NCI-H187 (cell line): ENCODE data around the gene NSRP1.
"Not testable (repeated sequence)": the region's sequence is repeated elsewhere in the genome, so short reads cannot be mapped to it uniquely, and the experiment has no call there.

Experiments used
- DNase-seq, 2 experiments: peaks; one replicate each; lab custom pipeline; 2025; lab: John Stamatoyannopoulos, UW

The NSRP1 gene

DNA sequence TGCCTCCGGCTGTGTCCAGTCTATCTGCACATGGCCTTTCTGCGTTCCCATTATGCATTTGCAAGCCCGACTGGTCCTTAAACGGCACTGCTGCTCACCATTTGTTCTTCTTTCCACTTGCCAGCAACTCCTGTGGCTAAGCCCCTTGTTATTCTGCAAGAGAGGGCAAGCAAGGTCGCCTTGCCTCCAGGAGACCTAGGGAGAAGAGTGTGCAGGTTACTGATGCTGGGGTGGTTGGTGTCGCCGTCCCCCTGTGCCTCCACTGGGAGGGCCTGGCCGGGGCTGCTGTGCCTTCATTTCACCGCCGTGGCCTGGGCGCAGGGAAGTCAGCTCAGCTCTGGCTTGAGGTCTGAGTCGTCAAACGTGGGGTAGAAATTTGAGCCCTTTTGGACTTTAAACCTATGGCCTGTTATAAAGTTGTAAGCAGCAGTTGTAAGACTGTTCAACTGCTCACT lies 106.1 kb downstream of the NSRP1 start:
- no peak for DNase-seq

DNA sequence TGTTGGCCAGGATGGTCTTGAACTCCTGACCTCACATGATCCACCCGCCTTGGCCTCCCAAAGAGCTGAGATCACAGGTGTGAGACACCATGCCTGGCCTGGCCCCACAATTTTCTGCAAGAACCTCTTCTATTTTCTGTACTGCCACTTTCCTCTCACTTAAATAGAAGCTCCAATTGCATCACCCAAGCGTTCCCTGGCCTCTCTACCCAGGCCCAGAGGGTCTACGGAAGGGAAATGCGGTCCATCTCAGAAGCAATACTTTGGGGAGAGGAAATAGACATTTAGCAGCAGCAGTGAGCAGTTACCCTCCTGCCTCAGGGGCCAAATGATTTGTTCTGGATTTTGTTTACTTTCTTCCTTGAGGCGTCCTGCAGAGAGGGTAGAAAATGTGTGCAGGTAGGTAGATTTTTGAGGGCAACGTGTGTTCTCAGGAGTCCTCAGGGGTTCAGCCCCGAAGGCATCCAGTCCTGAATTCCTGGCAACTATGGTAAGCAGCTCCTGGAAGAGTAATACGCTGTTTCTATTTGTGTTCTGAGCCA lies 107.9 kb downstream of the NSRP1 start:
- no peak for DNase-seq

- no peak for DNase-seq
Measured at GRCh38 chr17:30225112-30225511, 108.5 kb downstream of the NSRP1 start.

GRCh38 chr17:30225919-30226553 lies 109.4 kb downstream of the NSRP1 start:
- no peak for DNase-seq

- no peak for DNase-seq
Measured at GRCh38 chr17:30226878-30227277, 110.3 kb downstream of the NSRP1 start.

DNA sequence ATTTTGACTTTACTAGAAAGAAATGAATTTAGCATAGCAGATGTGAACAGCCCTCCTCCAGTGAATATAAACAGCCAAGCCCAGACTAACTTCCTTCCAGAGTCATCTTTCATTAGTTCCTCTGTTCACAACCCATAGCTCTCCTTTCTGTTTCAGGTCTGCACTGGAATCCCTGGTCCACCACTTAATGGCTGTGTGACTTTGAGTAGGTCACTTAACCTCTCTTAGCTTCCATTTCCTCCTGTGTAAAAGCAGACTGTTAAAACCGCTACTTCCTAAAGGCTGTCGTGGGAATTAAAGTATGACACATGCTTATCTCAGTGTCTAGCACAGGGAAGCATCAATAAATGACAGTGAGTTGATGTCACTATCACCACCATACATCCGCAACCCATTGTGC lies 111.4 kb downstream of the NSRP1 start:
- no peak for DNase-seq

GRCh38 chr17:30229012-30229411 lies 112.4 kb downstream of the NSRP1 start:
- DNase-seq, result no peak

DNA sequence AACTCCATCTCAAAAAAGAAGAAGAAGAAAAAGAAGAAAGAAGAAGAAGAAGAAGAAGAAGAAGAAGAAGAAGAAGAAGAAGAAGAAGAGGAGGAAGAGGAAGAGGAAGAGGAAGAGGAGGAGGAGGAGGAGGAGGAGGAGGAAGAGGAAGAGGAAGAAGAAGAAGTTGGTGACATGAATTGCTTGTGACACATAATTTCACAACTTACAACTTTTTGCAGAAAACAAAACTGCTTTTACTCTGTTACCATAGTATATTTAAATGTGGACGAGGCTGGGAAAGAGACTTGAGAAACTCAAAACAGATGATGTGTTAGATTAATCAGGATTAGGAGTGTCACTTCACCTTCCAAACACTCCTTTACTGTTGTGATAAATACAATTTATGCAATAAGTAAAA lies 113.4 kb downstream of the NSRP1 start:
- not testable (repeated sequence) for DNase-seq

DNA sequence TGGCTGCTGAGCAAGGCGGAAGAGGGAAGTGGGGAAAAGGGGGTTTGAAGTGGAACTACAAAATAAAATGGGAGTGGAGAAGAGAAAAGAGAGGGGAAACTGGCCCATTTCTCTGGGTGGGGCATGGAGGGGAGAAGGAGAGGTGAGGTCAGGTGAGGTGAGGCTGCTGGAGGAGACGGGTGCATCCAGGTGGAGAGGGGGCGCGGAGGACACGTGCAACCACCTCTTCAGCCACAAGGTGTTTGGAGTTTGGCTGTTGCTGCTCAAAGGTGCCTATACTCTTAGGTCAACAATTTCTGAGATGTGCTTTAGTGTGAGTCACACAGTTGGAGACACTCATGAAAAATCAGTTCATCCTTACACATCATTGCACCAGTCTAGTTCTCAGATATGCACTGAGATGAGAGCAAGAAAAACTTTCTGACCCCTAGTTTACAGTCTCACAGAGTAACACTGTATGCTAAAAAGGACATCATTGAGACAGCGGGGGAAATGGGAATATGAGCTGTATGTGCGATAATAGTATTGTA lies 114.0 kb downstream of the NSRP1 start:
- DNase-seq, result no peak

DNA sequence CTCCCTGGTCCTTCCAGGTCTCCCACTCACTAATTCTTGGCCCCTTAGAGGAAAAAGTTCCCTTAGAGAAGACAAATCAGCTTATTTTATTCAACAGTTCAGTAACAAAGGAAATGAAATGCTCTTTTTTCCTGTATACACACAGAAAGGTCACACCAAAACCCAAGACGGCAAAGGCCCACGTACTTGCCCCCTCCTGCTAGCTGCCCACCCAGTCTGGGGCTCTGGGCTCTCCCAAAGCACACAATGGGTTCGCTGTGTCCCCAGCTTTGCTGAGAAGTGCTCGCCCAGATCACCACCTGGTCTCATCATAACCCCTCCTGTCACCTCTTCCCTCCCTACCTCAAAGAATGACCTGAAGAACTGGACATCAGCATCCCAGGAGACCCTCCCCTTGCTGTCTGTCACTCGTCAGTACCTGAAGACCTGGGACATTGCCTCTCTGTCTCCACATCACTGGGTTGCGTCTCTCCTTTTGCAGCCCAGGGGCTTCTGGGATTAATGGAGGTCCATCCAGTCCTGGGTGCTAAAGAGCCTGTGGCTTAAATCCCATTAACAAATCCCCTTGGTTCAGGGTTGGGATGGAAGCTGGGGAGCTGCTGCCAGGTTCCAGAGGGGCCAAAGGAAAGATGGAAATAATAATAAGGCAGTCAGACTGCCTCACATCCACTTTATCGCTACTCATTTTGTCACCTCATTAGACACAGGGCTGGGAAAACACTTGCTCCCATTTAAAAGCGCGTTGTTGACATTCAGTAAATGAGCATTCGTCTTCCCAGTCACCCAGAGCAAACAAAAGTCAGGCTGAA lies 115.6 kb downstream of the NSRP1 start:
- DNase-seq, result no peak

DNA sequence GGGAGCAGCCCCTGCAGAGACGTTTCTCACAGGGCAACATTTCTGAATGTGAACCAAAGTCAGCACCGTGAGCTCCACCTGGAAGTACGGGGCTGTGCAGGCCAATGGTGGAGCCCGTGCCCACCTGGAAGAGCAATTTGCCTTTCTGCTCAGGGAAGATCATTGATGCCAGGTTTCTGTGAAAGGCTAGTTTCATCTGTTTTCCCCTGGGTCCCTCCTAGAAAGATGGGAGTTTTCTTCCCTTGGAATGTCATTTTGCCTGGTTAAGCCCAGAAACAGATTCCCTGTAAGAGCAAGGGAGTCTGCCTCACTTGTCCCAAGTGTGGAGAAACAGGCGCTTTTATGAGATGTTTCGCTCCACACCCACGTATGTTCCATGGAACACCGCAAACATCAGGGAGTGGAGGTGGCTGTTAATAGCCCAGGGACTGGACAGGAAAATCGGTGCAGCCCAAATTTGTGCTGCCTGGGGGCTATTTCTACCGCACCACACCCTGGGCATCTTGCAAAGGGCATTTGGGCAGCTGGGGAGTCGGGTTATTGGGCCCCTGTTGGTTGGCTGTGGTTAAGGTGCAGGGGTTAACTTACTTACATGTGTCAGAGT lies 116.3 kb downstream of the NSRP1 start:
- DNase-seq, result no peak

DNA sequence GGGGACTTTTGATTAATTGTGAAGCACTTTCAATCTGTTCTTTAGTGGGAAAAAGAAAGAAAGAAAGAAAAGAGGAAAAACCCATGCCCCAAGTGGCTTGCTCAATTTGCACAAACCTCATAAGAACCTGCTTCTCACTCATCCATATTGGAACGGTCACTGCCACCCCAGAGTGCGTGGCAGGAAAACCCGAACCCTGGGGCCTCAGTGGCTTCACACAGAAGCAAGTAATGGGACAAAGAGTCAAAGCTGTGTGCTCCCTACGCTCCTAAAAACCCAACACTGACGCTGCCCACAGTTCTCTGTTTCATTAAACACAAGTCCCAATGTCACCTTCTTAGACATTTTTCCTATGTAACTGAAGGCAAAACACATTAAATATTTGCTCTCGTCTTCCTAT lies 117.7 kb downstream of the NSRP1 start:
- DNase-seq, result no peak

- DNase-seq, result peak; percentile 10 to 16
Measured at GRCh38 chr17:30234964-30235363, 118.3 kb downstream of the NSRP1 start.

- DNase-seq, result no peak
Measured at GRCh38 chr17:30235386-30236296, 119.0 kb downstream of the NSRP1 start, which contains the start of gene SLC6A4. TSS of gene SLC6A4 (minus strand) at chr17:30235697. CDS start at chr17:30221958, 13,739 bp downstream.
